M059J (cell line): Measurements from ENCODE around the gene ZSWIM8. TPM values are rescaled to one million over a fixed set of nuclear protein-coding genes. Genes with fewer than 3 reads are reported as not detected.
A peak's percentile ranks its signal among the peaks of the same experiment; 100 is the strongest.
"Not testable (repeated sequence)": the region's sequence is repeated elsewhere in the genome, so short reads cannot be mapped to it uniquely, and the experiment has no call there.

Source experiments
- DNase-seq: peaks from one replicate; pipeline ENCODE4 v3.0.0-alpha.2; 2012; ENCODE audit warnings: low read depth
- total RNA-seq: library from RNA; depleted of rRNA; stranded (reverse); fragments of >200 nt; shearing (Covaris generic); gene quantifications from 2 replicates; pipeline ENCODE4 v1.2.3, GENCODE V29; 2014

Gene ZSWIM8
- total RNA-seq, 1 experiment from 2014 or later: 24.8 TPM

- not testable (repeated sequence) for DNase-seq
Measured at GRCh38 chr10:73795491-73795890, 10.1 kb downstream of the ZSWIM8 start.

GRCh38 chr10:73796035-73796434 lies 10.6 kb downstream of the ZSWIM8 start:
- not testable (repeated sequence) for DNase-seq

GRCh38 chr10:73796766-73797165 lies 11.4 kb downstream of the ZSWIM8 start:
- no peak for DNase-seq

- DNase-seq: no peak
Measured at GRCh38 chr10:73797324-73798025, 12.1 kb downstream of the ZSWIM8 start.

GRCh38 chr10:73798087-73798486 lies 12.7 kb downstream of the ZSWIM8 start:
- no peak for DNase-seq

- DNase-seq: no peak
Measured at GRCh38 chr10:73798927-73799560, 13.6 kb downstream of the ZSWIM8 start.

GRCh38 chr10:73799899-73800559 lies 14.6 kb downstream of the ZSWIM8 start:
- no peak for DNase-seq

GRCh38 chr10:73800560-73801252 lies 15.3 kb downstream of the ZSWIM8 start:
- DNase-seq: no peak

- DNase-seq: no peak
Measured at GRCh38 chr10:73801253-73801590, 15.8 kb downstream of the ZSWIM8 start.

GRCh38 chr10:73802276-73802991 lies 17.0 kb downstream of the ZSWIM8 start:
- no peak for DNase-seq

- DNase-seq: no peak
Measured at GRCh38 chr10:73803680-73804286, 18.4 kb downstream of the ZSWIM8 start.

- DNase-seq: no peak
Measured at GRCh38 chr10:73806176-73806950, 21.0 kb downstream of the ZSWIM8 start.

GRCh38 chr10:73807471-73807870 lies 22.1 kb downstream of the ZSWIM8 start:
- DNase-seq: no peak

GRCh38 chr10:73808021-73808815 lies 22.8 kb downstream of the ZSWIM8 start:
- no peak for DNase-seq

GRCh38 chr10:73809061-73809818 lies 23.8 kb downstream of the ZSWIM8 start:
- DNase-seq: no peak

- no peak for DNase-seq
Measured at GRCh38 chr10:73810358-73810734, 24.9 kb downstream of the ZSWIM8 start.

GRCh38 chr10:73810735-73811465 lies 25.5 kb downstream of the ZSWIM8 start:
- DNase-seq: peak; percentile 22

- DNase-seq: no peak
Measured at GRCh38 chr10:73812657-73813056, 27.3 kb downstream of the ZSWIM8 start.
